ENCODE measurements around the gene PCOLCE2.

DNA sequence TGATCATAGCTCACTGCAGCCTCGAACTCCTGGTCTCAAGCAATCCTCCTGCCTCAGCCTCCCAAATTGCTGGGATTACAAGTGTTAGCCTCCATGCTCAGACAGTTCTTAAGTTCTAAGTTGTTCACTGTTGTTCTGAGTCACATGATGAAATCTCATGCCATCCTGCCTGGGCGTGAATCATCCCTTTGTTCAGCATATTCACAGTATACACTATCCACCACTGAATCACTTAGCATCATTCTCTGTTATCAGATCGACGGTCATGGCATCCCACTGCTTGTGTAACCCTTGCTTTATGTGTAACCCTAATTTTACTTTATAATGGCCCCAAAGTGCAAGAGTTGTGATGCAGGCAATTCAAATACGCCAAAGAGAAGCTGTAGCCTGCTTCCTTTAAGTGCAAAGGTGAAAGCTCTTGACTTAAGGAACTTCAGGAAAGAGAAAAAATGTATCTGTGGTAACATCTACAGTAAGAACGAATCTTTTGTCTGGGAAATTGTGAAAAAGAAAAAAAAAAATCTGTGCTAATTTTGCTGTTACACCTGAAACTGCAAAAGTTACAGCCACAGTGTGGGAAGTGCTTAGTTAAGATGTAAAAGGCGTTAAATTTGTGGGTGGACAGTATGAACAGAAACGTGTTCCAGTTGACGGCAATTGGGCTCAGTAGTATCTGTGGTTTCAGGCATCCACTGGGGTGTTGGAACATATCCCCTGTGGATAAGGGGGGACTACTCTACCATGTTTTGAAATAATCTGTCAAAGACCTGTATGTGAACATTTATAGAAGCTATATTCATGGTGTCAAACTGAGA, 80.6 kb downstream of the PCOLCE2 start:
- no peak for TF ChIP-seq CTCF (IDR thresholded peaks at IDR 0.05)
- no peak for TF ChIP-seq POLR2A (IDR thresholded peaks at IDR 0.05)
- no peak for TF ChIP-seq POLR2AphosphoS5 (IDR thresholded peaks at IDR 0.05)

Measured in breast epithelium (tissue), 3 donors.